NCI-H1092 (cell line): ENCODE measurements around the gene KREMEN1.

Experiments
- DNase-seq: peaks from one replicate; lab custom pipeline; 2025; lab: John Stamatoyannopoulos, UW

KREMEN1 gene

DNA sequence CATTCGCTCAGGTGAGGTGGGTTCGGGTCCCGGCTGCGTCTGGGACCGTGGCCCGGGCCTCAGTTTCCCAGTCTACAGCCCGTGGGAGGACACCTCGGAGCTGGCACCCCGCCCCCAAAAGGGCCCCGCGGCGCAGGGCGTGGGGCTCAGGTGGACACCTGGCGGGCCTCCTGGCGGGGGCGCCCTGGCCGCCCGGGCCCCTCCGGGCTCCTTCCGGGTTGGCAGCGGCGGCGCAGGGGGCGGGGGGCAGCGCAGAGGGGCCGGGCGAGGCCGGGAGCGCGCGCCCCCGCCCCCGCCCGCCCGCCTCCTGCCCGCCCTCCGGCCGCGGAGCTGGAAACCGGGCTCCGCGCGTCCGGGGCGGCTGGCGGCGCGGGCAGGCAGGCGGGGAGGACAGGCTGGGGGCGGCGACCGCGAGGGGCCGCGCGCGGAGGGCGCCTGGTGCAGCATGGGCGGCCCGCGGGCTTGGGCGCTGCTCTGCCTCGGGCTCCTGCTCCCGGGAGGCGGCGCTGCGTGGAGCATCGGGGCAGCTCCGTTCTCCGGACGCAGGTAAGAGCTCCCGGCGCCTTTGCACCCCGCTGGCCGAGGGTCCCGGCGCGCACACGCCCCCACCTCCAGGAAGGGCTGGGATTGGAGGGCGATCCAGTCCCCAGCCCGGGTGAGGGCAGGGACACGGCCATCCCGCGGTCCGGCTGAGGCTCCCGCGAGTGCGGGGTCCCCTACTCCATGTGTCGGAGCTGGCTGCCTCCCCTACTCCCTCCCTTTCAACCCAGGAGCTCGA, 132.9 kb downstream of the KREMEN1 start, which contains the start of gene EMID1:
Gene EMID1, plus strand, starts transcription at position 303 of the 778 bp plus-strand sequence. Its CDS starts 143 bp downstream, at position 446.
- DNase-seq: no peak

DNA sequence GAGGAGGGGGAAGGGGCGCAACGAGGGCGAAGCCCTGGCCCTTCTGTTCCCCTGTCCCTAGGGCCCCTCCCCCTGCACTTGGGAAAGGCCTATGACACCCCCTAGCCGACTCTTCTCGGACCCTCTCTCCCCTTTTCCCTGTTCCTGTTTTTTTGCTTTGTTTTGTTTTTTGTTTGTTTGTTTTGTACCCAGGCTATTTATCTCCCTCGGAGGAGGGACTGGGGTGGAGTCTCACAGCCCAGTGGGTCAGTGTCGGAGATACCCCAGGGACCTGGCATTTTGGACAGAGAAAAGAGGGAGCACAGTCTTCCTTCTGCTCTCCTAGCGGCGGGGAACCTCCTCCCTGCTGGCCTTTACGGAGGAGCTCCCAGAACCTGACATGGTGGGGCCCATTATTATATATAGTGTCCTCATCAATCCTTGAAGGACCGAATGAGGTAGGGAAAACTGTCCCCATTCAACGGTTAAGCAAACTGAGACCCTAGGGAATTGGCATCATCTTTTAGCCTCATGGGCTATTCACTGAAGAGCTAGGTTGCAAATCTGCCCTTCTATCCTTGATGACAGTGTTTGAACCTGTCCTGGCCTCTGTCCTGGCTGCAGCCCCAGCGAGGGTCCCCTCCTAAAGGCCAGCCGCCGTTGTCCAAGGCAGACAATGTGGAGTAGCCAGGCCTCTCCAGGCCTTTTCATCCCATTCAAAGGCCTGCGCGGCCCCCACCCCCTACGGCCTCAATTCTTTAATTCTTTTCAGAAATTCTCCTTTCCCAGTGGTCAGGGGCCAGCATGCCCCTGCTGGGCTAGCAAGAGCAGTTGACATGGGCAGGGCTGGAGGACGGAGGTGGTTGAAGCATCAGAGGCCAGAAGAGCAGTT, 133.8 kb downstream of the KREMEN1 start:
- no peak for DNase-seq

DNA sequence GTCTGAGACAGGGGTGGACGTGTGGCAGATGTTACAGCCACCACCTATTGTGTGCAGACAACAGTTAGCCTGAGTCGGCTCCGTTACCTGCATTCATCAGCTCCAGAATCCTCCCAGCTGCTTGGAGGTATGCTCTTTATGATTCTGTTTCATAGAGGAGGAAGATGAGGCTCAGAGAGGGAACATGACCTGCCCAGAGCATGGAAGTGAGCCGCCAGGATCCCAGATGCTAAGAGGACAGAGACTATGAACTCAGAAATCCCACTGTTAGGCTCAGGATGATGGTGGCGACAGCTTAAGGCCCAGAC, 134.4 kb downstream of the KREMEN1 start:
- no peak for DNase-seq

DNA sequence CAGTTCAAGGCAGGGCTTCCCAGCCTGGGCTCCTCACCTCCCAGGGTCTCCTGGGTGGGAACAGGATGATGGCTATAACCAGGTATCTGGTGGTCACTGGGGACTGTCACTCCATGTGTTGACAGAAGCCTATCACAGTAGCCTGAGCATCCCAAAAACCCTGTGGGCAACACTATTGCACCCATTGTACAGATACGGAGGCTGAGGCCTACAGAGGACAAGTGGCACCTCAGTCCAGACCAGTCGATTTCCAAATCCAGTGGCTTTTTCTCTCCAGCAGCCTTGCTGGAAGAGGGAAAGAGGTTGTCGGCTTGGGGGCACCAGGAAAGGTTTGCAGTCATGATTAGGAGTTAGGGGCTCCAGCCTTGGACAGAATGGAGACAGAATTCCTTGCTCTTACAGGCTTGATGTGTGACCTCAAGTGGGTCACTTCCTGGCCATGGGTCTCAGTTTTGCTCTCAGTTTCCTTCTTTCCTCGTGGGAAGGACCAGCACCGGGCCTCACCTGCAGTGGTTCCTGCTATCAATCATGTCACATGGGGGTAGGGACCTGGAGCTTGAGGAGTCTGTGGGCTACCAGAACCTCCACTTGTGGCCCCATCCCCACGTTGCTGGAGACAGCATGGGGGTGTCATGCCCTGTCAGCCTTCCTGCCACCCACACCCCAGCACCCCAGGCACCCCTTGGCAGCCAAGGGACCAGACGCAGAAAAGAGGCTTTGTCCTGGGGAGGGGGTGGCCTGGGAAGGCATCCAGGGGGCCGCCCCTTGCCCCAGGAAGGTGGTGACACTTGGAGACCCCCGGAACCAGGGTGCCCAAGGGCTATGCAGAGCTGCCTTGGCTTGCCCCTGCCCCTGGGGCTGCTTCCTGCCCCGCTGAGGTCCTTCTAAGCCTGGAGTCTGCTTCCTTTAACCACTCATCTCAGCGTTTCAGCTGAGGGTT, 135.0 kb downstream of the KREMEN1 start:
- no peak for DNase-seq

DNA sequence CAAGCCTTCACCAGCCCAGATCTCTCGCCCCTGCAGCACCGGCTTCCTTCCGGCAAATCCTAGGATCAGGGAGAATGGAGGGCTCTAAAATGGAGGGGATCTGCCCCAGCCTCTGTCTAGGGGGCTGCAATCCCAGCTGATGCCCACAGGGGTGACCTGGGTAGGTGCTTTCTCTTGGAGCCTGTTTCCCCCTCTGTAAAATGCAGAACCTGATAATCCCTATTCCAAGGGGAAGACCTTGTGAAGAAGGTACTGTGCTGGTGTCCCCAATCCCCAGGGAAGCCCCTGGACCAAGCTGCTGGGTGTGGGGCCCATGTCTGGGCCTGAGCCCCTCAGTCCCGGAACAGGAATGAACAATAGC, 135.6 kb downstream of the KREMEN1 start:
- no peak for DNase-seq

DNA sequence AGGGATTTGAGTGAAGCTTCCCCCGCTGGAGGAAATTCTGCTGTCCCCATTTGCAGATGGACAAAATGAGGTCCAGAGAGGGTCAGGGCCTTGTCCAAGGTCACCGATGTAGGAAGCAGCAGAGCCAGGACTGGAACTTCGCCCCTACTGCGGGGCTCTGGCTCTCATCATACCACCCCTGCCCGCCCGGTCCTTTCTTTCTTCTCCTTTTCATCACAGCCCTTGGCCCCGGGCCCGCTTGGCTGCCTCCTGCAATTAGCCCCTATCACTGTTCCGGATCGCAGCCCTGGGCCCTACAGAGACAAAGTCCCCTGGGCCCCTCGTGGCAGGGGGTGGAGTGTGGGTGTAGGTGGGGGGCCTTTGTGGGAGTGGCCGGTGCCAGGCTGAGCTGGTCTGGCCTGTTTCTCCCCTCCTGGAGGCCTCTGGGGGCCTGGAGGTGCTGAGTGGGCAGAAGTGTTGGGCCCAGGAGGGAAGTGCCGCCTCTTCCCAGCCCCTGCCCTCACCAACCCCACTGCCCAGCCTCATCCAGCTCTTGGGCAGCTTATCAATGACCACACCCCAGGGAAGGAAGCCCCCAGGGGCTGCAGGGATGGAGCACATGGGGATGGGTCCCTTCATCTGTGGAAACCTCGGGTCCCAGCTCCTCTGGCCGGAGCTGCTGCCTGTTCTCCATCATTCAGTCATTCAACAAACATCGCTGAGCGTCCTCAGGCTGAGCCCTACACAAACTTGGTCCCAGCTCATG, 136.2 kb downstream of the KREMEN1 start:
- DNase-seq: no peak

DNA sequence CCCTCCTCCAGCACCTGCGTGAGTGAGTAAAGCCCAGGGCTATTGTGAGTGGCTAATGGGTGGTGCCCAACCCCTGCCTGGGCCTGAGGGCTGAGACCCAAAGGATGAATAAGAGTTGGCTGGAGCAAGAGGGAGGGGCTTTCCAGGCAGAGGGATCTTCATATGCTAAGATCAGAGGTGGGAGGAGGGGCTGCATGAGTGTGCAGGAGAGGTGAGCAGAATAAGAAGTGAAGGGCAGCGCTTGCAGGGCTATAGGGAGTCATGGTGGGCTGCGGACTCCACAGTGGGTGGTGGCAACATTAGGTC, 136.7 kb downstream of the KREMEN1 start:
- DNase-seq: no peak

DNA sequence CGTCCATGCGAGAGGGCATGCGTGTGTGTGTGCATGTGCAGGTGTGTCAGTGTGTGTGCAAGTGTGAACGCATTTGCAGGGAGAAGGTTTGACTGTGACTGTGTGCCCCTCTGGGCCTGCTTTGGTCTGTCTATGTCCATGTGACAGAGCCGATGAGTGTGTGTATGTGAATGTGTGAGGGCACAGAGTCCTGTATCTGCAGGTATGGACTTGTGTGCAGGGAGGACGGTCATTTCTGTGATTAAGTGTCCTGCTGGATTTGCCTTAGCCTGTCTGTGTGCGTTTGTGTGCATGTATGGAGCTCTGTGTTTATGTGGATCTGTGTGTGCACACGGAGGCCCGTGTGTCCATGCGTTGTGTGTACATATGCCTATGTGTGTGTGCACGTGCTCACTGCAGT, 138.2 kb downstream of the KREMEN1 start:
- no peak for DNase-seq

DNA sequence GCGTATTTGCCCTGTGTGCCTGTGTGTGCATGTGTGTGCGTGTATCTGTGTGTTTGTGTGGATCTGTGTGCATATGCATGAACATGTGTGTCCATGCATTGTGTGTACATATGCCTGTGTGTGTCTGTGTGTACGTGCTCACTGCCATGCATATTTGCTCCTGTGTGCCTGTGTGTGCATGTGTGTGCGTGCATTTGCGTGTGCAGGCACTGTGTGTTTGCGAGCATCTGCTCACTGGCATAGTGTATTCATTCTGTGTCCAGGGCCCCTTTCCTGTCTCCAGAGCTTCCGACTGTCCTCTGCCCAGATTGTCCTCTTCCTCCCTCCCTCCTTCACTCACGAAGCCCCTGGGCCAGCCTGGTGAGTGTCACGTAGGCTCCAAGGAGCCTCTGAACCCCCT, 138.6 kb downstream of the KREMEN1 start:
- no peak for DNase-seq

DNA sequence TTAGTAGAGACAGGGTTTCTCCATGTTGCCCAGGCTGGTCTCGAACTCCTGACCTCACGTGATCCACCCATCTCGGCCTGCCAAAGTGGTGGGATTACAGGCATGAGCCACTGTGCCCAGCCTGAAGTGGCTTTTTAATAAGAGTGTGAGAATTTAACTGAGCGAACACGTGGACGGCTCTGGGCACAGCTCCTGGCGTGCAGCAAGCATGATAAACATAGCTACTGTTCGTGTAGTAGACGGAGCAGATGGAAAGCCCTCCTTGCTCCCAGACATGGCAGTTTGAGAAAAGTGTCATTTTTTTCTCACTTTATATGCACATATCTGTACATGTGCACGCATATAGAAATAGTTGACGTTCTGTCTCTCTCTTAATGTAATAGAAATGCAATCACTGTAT, 139.9 kb downstream of the KREMEN1 start:
- DNase-seq: no peak

DNA sequence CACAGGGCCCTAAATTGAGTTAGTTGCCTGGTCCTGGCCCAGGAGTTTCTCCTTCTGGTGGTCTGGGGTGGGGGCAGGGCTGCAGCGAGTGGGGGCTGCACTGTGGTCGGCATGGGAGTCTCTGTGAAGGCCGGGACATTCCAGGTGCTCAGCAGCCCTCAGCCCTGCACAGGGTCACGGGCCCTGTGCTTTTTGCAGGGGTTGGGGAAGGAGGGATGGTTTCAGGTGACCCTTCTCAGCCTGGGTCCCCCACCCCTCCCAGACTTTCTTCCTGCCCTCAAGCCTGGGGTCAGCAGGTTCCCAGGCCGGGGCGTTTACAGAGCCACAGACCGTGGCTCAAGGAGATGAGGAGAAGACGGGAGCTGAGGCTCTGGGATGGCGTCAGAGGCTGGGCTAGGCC, 140.7 kb downstream of the KREMEN1 start:
- DNase-seq: no peak

DNA sequence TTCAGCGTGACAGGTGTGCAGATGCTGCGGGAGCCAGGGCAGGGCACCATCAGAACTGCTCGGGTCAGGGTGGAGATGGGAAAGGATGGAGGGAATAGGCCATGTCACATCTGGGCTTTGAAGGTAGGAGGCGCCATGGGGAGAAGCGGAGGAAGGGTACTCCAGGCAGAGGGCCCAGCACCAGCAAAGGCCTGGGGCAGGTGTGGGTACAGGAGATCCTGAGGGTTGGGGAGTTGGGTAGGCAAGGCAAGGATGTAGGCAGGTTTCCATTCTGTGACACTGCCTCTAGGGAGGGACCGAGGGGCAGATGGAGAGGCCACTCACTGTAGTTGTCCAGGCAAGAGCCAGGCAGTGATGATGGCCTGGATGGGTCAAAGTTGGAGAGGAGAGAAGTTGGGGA, 141.4 kb downstream of the KREMEN1 start:
- no peak for DNase-seq

DNA sequence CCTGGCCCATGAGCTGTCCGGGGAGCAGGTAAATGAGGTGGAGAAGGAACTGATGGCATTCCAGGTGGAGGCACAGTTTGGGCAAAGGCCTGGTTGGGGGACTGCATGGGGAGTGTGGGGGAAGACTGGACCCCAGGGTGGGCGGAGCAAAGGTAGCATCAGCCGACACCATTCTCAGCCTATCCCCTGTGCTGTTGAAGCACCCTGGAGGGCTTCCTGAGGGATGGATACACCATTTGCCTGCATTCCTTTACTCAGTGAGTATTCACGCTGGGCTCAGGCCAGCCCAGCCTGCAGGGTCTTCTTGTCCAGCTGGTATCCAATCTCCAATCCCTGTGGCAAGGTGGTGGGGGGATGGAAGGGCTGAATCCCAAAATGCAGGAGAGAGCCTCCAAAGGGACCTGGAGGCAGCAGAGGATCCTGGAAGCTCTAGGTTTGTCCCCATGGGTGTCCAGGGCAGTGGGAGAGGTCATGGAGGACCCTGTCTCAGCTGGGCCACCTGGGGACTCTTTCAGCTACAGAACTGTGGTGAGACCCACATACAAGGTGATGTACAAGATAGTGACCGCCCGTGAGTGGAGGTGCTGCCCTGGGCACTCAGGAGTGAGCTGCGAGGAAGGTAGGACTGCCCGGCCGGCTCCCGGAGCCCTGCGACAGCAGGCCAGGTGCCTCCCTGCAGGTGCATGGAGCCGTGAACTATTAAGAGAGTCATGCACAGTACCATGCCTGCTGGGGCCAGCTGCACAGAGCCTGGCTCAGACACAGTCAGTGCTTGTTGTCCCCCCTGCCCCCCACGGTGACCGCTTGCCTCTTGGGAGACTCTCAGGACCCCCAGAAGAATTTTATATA, 142.4 kb downstream of the KREMEN1 start:
- DNase-seq: no peak

DNA sequence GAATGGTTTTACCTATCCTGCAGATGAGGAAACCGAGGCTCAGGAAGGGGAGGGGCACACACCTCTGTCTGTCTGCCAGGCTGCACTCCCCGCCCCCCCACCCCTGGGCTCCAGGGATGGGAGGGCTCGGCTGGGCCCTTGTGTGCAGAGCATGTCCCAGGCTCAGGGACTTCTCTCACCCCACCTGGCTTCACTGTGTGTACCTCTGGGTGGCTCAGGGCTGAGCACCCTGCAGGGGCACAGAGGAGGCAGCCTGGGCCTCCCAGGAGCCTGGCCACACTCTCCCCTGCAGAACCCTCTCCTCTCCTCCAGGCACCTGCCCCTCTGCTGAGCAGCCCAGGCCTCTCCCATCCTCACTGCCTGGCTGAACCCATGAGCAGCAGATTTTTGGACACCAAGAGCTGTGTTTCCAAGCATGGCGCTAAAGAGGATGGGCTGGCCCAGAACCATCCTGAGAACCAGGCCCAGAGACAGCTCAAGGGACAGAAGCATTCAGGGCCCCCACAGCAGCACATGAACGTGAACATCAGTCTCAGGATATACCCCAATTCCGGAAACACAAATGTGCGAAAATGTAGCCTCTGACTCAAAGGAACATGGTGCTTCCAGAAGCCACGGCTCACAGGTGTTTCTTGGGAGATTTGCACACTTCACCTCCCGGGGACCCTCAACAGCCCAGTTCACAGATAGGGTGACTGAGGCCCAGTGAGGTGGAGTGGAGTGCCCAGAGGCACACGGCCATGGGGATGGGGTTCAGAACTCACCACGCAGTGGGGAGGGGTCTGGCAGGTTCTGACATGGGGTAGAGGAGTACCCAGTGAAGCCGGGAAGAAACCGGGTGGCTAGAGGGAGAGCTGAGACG, 143.4 kb downstream of the KREMEN1 start:
- no peak for DNase-seq

DNA sequence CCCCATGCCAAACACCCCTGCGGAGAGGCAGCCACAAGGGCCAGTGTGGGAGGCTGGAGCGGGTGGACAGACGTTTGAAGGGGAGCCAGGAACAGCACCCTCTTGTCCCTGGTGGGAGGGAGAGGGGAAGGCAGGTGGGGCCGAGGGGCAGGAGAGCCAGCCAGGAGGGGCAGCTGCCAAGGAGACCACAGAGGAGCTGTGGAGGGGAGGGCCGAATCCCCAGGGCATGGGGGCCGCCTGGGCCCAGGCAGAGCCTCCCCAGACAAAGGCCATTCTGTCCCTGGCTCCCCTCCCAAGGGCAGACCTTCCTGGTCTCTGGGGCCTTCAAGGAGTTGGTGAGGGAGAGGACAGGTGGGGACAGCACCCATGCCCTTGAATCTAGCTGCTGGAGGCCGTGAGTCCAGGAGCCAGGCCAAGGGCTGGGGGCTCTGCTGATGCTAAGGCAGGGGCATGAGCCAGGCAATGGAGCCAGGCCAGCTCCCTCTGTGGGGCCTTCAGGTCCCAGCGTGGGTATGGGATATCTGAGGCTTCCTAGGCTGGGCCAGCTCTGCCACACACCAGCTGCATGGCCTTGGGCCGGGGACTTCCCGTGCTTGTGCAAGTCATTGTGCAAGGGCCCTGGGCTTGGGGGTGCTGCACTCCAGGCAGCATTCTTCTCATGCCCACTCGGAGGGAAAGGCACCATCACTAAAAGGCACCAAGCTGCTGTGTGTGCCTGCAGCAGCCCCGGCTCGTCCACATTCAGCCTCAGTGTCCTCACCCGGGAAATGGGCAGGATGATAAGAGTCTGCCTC, 144.2 kb downstream of the KREMEN1 start:
- no peak for DNase-seq
